GM18951 (cell line): ENCODE results near the gene TXNDC2.

ENCODE experiments used
- POLR2A ChIP-seq: IDR thresholded peaks from 4 replicates; pipeline ENCODE4 v1.6.1; 2011; ENCODE audit warnings: mild to moderate bottlenecking; ENCODE audit not compliant: insufficient read length, insufficient read depth; ENCODE audit errors: extremely low read depth
- in situ Hi-C: fragments of 300-500 bp; cut with MboI; formaldehyde crosslinking; loops from one replicate; pipeline ENCODE4 v1.12.0; 2022; ENCODE audit warnings: low sequenced_read_pairs, mixed read lengths, inconsistent platforms; ENCODE audit not compliant: unreplicated experiment

Gene TXNDC2

DNA sequence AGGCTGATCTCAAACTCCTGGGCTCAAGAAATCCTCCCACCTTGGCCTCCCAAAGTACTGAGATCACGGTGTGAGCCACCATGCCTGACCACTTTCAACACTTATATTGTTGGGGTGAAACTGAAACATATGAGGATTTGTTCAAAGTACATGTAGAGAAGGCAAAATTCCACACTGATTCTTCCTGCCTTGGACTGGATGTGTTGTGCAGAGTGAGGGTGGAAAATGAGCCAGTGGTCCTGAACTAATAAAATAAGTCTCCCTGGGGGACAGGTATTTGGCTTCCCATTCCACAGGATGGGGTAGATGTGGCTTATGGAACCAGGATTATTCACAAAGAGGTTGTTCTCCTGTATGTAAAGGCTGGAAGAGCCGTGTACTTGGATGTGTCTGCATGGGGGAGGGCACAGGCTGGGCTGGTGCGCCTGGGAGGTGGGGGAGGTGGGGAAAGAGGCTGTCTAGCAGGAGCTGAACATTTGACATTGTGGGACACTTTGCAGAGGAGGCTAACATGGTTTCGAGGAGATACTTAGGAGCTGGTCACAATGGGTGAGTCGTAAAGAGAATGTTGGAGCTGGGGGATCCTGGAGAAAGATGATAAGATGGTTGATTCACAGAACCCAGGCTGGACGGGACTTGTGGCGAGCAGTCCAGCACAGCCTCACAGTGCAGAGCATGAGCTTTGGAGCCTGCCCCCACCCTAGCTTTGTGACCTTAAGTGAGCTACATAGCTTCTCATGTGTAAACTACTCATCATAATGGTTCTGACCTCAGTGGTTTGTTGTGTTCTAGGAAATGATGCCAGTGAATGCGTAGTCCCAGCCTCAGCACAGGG is at the start of gene TXNDC2:
TXNDC2 (plus strand) TSS at position 804 of the 835 bp plus-strand sequence. CDS start 708 bp downstream, outside the sequence.
- TF ChIP-seq POLR2A = no peak
- in situ Hi-C loops = no loop called here

DNA sequence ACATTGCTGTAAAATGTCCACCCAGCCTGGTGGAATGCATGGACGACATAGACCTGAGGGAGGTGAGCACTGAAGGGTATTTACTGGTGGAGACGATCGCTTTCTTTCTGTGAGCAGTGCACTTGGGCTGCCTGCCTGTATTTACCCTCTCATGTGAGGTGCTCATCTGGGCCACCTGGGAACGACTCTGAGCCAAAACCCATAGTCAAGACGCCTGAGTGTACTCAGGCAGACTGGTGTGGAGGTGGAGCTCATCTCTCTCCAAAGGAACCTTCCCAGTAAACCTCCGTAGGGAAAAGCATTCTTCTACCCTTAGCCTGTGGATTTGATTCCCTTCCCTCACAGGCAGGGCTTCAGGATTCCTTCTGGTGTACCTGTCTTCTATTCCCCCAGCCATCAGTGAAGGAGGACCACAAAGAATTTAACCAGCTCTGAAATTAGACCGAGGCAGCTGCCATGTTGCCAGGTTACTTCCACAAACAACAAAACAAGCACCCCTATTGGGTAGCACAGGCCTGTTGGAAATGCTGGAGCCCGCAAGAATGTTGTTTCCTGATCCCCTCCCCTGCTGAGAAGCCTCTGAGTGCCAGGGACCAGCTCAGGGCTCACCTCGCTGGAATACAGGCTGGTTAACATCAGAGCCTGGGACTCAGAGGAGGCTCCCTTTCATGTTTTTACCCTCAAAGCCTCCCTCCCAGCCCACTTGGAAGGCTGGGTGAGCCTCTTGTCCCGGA is 47.5 kb upstream of the TXNDC2 start:
- no peak for TF ChIP-seq POLR2A
- in situ Hi-C loops = no loop called here

DNA sequence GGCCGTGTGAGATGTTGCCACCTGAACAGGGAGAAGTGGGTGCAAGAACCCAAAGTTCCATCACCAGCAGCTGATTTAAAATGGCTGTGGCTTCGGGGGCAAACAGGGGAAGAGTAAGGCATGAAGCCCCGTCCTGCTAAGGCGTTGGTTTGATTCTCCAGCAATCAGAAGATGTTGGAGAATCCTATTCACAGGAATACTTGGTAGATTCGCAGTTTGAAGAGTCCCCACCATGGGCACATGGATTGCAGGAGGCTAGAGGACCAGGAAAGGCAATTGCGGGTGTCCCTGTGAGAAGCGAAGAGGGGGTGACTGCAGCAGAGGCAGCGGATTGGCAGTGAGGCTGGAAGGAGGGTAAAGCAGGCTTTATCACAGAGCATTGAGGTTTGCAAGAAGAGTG is 46.6 kb upstream of the TXNDC2 start:
- no peak for TF ChIP-seq POLR2A
- in situ Hi-C loops = no loop called here

DNA sequence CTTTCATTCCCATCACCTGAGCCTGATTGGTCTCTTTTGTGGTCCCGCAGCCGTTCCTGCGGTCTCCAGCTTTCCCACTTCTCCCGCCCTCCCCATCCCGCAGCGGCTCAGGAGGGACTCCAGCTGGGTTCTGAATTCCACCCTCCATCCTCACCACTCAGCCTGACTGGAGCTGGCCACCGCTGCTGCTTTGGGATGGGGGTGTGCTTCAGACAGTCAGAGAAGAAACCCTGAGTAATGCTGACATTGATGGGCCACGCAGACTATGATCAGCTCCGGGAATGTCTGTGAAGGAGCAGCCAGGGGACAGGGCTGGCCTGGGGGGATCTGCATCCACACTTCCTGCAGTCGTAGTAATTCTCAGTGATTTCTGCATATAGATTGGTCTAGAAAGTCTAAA is 45.9 kb upstream of the TXNDC2 start:
- in situ Hi-C loops = no loop called here
- no peak for TF ChIP-seq POLR2A

DNA sequence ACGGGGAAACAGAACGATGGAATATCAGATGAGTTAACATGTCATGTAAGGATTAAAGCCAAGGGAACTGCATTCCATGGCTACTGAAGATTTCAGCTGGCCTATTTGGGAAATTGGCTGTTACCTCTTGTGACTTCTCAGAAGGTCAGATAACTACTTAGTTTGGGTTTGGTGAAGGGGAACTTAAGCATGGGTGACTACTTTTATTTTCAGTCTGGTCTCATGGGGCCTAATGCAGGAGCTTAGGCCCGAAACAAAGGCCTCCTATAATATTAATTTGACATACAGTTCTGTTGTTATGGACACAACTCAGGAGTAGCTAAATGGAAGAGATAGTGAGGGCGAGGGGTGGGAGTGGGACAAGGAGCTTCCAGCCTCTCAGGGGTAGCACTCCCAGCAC is 44.0 kb upstream of the TXNDC2 start:
- TF ChIP-seq POLR2A = no peak
- in situ Hi-C loops = no loop called here

DNA sequence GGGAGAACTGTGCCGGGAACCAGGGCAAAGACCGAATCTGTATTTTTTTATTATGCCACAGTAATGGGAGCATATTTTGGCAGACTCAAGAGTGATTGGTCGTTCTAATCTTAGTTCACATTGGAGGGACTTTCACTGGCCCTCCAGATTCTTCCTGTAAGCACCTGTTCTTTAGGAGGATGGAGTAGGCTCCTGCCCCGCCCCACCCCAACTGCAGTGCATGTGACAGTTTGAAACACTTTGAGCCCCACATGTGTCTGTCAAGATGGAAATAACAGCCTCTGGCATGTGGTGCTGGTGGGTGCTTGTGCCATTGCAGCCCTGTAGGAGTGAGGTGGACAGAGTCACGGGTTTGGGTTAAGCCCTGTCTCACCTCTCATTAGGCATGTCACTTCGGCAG is 43.3 kb upstream of the TXNDC2 start:
- no peak for TF ChIP-seq POLR2A
- in situ Hi-C loops = no loop called here

DNA sequence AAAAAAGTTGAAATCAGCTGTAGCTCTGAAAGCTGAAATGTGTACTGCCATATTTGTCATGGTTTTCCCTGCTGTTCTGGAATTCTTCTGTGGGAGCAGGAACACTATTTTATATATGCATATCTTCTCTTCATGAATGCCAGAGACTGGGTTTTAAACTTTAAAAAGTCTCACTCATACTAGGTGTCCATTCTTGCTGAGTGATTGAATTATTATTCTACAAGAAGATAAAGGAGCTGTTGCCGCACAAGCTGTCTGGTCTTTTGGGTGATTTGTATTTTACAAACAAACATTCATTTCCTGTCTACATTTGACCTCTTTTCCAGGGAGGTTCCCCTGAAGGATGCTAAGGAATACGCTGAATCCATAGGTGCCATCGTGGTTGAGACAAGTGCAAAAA is 40.5 kb upstream of the TXNDC2 start:
- in situ Hi-C loops = no loop called here
- no peak for TF ChIP-seq POLR2A

DNA sequence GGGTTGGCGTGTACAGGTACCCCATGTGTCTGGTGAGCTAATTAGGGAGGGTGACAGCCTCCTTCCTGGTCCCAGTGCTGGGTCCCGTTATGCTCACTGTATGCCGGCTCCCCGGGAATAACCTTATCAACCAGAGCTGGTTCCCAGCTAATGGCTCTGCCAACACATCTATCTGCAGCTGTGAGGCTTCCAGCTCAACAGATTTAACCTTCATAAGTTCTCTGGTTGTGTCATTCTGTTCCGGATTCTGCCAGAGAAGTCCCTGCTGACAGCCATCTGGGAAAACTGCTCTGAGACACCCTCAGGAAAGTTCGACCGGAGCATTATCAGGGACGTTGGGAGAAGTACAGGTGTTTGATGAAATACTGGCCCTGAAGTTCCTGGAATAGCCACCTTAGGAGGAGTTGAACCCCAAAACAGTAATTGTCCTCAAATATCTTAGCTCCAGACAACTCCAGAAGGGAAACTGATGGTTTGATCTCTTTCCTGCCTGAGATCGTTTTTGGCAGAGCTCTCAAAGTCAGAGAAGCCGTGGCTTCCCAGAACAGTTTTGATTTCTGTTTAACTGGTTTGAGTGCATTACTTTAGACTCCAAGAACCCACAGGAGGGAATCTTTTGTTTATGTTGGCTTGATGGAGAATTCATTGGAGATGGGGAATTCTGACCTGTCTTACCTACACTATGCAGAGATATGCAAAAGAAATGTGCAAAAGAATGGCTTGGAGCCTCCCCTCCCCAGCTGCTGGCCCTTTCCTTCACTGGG is 39.4 kb upstream of the TXNDC2 start:
- no peak for TF ChIP-seq POLR2A

DNA sequence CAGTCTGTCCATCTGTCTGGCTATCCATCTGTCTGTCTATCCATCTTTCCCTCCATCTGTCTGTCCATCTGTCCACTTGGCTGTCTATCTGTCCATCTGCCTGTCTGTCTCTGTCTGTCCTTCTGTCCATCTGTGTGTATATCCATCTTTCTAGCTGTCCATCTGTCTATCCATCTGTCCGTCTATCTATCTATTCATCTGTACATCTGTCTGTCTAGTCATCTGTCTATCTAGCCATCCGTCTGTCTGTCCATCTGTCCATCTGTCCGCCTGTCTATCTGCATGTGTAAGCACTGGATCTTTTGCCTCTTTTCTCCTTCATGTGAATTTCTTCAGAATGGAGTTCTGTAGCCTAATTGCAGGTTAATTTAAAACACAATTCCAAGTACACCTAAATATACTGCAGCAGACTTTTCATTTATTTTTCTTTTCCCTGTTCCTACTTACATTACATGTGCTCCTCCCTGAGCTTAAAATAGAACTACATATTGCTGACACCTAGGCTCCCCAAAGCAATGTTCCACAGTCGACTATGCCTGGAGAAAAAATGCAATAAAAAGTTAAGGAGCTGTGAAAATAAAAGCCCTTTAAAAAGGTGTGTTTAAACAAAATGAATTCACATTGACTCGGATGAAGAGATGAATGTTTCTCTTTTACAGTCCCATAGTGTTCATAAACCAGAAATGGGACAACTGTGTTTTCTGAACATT is 37.4 kb upstream of the TXNDC2 start:
- in situ Hi-C loops = no loop called here
- TF ChIP-seq POLR2A = no peak

More for the DNA sequence above, 39.4 kb upstream of the TXNDC2 start:
- in situ Hi-C loops = no loop called here

DNA sequence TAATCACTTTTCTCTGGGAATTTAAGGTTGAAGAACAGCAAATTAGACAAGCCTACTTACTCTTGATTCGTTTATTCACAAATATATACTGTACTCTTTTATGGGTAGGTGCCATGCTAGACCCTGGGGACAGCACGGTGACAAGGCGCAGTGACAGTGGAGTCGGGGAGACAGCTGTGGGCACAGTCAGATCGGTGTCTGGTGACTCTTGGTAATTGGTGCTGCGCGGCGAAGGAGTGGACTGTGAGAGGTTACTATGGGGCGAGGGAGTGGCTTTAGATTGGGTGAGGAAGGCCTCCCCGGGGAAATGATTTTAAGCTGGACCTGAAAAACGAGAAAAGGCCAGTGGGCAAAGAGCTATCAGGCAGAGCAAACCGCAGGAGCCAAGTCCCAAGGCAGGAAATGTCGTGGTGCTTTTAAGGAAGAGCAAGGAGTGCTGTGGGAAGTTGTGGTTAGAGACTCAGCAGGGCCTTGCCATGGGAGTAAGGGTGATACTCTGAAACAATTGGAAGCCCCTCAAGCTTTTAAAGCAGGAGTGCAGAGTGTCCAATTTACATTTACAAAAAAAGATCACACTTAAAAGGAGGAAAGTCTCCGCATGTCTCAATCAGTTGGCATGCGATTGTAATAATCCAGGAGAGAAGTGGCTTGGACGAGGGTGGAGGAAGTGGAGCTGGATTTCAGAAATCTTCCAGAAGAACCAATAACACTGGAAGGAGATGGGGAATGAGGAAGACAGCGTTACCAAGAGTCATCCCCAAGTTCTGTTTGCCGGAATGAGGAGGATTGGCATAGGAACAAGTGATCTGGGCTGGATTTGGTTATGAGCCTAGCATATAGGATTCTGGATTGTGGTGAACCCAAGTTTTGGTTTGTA is 36.1 kb upstream of the TXNDC2 start:
- in situ Hi-C loops = no loop called here

DNA sequence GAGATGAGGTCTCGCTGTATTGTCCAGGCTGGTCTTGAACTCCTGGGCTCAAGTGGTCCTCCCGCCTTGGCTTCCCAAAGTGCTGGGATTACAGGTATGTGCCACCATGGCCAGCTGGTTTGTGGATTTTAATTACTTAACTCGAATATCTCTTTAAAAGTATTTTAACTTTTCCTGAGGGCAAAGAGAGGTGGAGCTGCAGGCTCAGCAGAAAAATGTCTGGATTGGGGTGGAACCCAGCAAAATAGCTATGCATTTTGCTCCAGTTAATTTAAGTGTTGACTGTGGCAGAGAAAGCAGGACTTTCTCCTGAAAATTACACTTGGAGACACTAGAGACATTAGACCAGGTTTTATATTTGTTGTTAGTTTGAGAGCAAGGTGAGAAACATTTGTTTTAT is 35.5 kb upstream of the TXNDC2 start:
- in situ Hi-C loops = no loop called here
- no peak for TF ChIP-seq POLR2A

More for the DNA sequence above, 36.1 kb upstream of the TXNDC2 start:
- no peak for TF ChIP-seq POLR2A

DNA sequence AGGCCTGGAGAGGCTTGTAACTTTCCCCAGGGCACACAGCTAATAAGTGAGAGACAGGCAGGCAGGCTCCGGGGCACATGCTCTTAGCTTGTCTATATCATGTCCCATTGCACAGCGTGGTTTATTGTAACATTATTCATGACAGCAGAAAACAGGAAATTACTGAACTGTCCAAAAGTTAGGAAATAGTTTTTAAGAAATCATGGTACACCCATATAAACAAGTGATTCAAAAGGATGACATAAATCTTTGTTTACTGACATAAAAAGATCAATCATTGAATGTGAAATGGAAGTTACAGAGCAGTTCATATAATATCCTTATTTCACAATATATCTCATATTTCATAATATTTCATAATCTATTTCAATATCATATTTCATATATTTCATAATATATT is 34.3 kb upstream of the TXNDC2 start:
- in situ Hi-C loops = no loop called here

More for the DNA sequence above, 34.3 kb upstream of the TXNDC2 start:
- no peak for TF ChIP-seq POLR2A
